ENCODE data around the gene PCSK4.
"Not testable (repeated sequence)": the region's sequence is repeated elsewhere in the genome, so short reads cannot be mapped to it uniquely, and the experiment has no call there.

PCSK4 gene

DNA sequence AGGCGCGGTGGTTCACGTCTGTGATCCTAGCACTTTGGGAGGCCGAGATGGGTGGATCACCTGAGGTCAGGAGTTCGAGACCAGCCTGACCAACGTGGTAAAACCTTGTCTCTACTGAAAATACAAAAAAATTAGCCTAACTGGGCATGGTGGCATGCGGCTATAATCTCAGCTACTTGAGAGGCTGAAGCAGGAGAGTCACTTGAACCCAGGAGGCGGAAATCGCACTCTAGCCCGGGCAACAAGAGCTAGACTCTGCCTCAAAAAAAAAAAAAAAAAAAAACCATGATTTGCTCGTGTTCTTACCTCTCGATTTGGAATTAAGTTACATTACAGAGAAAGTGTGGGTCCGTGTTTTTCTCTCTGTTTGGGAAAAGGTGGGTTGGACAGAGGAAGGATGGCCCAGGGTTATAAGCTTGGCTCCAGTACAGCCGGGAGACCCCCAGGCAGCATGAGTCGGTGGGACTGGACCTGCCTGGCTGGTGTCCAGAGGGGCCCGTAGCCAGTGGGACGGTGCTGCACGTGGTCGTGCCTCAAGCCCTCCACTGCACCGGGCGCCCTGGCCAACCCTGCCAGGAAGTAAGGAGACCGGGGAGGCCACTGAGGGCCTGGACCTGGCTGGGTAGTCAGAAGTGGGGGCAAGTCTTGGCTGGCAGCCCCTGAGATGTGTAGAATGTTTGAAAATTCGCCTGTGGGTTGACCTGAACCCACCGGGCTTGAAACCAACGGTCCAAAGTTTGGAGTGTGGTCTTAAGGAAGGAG is 48.3 kb downstream of the PCSK4 start:
- H3K36me3 Mint-ChIP-seq (ENCODE audit: low read depth) = peaks cover 32% of the 10 kb centered on the region
- H3K27ac Mint-ChIP-seq = no peak overlapping the region
- H3K4me3 Mint-ChIP-seq = no peak overlapping the region

DNA sequence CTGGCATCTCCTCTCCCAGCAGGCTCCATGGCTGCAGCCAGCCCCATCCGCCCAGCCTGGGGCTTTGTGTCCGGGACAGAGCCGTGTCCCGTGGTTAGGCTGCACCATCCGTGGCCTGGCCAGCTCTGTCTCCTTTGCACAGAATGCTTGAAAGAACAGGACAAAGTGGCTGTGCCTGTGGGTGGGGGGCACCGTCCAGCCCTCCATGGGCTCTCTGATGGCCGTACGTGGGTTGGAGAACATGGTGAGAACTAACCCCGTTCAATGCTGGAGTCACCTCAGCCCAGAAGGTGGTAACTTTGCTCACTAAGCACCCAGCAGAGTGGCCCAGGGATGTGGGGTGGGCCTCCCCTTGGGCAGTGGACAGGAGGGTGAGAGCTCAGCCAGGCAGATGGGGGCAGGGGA is 49.1 kb downstream of the PCSK4 start:
- peak overlapping the region; percentile 98 for H3K4me3 Mint-ChIP-seq
- peaks cover 18% of the 10 kb centered on the region for H3K4me1 Mint-ChIP-seq (ENCODE audit: low read depth)
- no peaks in the 10 kb centered on the region for H3K9me3 Mint-ChIP-seq
- H3K27me3 Mint-ChIP-seq (ENCODE audit: low read depth) = no peaks in the 10 kb centered on the region
- peaks cover 32% of the 10 kb centered on the region for H3K36me3 Mint-ChIP-seq (ENCODE audit: low read depth)
- no peak overlapping the region for H3K27ac Mint-ChIP-seq

More for the DNA sequence above, 48.3 kb downstream of the PCSK4 start:
- Mint-ChIP-seq H3K4me1 (ENCODE audit: low read depth) (peaks cover 18% of the 10 kb centered on the region), H3K9me3 (no peaks in the 10 kb centered on the region), H3K27me3 (ENCODE audit: low read depth) (no peaks in the 10 kb centered on the region)

DNA sequence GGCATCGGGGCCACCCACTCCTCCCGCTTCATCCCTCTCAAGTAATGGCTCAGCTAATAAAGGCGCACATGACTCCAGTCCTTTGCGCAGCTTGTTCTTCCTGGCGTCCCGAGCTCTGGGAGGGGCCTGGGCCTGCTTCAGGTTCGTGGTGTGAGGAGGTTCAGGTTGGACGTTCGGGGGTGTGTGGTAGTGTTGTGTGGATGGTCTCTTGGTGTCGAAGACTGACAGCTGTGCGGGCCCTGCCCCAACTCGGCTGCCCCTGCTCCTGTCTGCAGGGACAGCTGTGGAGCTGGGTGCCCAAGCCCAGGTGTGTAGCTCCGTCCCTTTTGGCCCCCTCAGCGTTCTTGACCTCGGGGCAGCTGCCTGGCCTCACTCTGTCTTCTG is 49.7 kb downstream of the PCSK4 start:
- H3K4me3 Mint-ChIP-seq = peak overlapping the region; percentile 98
- H3K36me3 Mint-ChIP-seq (ENCODE audit: low read depth) = peaks cover 34% of the 10 kb centered on the region
- no peaks in the 10 kb centered on the region for H3K27me3 Mint-ChIP-seq (ENCODE audit: low read depth)
- H3K4me1 Mint-ChIP-seq (ENCODE audit: low read depth) = peaks cover 18% of the 10 kb centered on the region
- no peak overlapping the region for H3K27ac Mint-ChIP-seq
- no peaks in the 10 kb centered on the region for H3K9me3 Mint-ChIP-seq

DNA sequence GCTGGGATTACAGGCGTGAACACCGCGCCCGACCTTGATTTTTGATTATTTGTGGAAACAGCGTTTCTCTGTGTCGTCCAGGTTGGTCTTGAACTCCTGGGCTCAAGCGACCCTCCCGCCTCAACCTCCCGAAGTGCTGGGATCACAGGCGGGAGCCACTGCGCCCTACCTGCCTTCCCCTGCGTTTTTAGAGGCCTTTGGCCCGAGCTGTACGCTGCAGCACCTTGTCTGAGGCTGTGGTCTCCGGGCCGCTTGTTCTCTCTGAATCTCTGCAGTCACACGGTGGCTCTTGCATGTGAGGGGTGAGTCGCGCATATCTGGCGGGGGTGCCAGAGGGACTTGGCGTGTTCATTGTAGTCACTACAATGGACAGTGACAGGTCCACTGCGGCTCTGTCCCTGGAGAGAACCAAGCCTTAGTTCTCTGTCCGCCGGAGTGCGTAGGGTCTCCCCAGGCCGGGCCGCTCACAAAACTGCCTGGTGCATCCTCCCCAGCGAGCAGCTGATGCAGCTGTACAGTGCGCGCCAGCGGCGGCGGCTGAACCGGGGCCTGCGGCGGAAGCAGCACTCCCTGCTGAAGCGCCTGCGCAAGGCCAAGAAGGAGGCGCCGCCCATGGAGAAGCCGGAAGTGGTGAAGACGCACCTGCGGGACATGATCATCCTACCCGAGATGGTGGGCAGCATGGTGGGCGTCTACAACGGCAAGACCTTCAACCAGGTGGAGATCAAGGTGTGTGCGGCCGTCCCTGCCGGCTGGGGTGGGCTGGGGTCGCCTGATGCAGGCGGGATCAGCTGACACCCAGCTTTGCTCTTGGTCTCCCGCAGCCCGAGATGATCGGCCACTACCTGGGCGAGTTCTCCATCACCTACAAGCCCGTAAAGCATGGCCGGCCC is 50.4 kb downstream of the PCSK4 start:
- Mint-ChIP-seq H3K36me3 (ENCODE audit: low read depth) (peaks cover 37% of the 10 kb centered on the region), H3K27ac (peak overlapping the region; percentile 78), H3K4me3 (peak overlapping the region; percentile 98), H3K4me1 (ENCODE audit: low read depth) (peaks cover 18% of the 10 kb centered on the region)
- not testable (repeated sequence) for H3K9me3 Mint-ChIP-seq; H3K27me3 Mint-ChIP-seq (ENCODE audit: low read depth)

DNA sequence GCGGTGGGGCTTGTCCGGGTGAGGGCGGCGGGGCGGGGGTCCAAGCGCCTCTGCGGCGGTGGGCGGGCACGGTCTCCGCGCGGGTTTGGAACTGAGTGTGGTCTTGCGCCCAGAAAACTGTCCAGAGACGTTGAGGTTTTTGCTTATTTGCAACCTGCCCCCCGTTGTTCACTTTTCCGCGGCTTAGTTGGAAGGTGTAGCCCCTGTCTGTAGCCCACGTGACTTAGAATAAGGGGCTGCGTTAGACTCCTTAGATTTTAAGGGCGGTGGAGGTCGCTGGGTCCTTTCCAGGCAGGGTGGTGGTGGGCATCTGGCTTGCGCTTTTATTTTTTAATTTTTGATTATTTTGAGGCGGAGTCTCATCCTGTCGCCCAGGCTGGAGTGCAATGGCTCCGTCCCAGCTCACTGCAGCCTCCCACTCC is 51.2 kb downstream of the PCSK4 start:
- no peaks in the 10 kb centered on the region for H3K27me3 Mint-ChIP-seq (ENCODE audit: low read depth)
- H3K9me3 Mint-ChIP-seq = no peaks in the 10 kb centered on the region
- H3K4me3 Mint-ChIP-seq = peak overlapping the region; percentile 98
- H3K27ac Mint-ChIP-seq = peak overlapping the region; percentile 78
- peaks cover 18% of the 10 kb centered on the region for H3K4me1 Mint-ChIP-seq (ENCODE audit: low read depth)
- peaks cover 37% of the 10 kb centered on the region for H3K36me3 Mint-ChIP-seq (ENCODE audit: low read depth)

DNA sequence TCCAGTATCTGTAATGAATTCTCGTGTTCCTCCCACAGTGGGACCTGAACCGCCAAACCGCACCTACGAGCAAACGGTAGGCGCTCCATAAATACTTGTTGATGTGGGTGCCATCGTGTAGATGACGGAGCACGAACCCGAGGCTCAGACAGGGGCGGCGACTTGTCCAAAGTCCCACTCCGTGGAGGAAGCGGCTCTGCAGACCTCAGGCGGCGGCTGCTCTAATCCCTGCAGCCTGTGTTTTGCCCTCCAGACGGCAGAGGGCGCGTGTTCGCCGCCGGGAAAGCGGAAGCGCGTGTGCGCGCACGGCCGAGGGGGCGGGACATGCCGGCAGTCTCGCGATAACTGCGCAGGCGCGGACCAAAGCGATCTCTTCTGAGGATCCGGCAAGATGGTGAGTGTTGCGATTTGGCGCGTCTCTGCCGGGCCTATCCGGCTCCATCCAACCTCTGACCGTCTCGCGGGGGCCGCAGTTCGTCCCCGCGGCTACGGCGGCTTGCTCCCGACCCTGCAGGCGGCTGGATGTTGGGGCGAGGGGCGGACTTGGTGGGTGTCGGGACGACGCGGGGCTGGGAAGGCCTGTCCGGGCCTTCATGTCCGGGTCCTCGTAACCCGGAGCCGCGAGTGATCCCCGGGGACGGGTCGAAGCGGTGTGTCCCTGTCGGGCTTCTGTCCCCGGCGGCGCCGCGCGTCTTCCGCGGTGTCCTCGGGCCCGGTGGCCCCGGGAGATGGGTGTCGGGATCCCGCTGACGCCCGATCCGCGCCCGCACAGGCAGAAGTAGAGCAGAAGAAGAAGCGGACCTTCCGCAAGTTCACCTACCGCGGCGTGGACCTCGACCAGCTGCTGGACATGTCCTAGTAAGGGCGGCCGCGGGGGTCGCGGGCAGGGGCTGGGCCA is 51.9 kb downstream of the PCSK4 start, which contains the start of gene RPS15:
TSS of gene RPS15 (plus strand) at position 362 of the 898 bp plus-strand sequence. CDS start at position 392, 30 bp downstream.
- Mint-ChIP-seq H3K9me3 (no peaks in the 10 kb centered on the region), H3K36me3 (ENCODE audit: low read depth) (peaks cover 37% of the 10 kb centered on the region), H3K4me1 (ENCODE audit: low read depth) (peaks cover 18% of the 10 kb centered on the region), H3K4me3 (peak within 1 kb of the TSS; percentile 98), H3K27ac (peak within 1 kb of the TSS; percentile 98), H3K27me3 (ENCODE audit: low read depth) (no peaks in the 10 kb centered on the region)

DNA sequence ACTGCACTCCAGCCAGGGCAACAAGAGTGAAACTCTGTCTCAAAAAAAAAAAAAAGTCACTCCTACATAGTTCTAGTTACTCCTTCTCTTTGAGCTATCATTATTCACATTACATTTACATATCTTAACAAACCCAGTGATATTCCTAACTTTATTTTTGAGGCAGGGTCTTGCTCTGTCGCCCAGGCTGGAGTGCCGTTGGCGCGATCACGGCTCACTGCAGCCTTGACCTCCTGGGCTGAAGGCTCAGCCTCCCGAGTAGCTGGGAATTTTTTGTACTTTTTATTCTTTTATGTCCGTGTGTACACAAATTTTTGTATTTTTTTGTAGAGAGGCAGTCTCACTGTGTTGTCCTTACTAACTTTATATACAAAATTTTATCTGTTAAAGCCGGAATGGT is 52.5 kb downstream of the PCSK4 start:
- H3K9me3 Mint-ChIP-seq = no peaks in the 10 kb centered on the region
- no peak overlapping the region for H3K4me3 Mint-ChIP-seq
- peaks cover 36% of the 10 kb centered on the region for H3K36me3 Mint-ChIP-seq (ENCODE audit: low read depth)
- peaks cover 16% of the 10 kb centered on the region for H3K4me1 Mint-ChIP-seq (ENCODE audit: low read depth)
- H3K27me3 Mint-ChIP-seq (ENCODE audit: low read depth) = no peaks in the 10 kb centered on the region
- peak overlapping the region; percentile 98 for H3K27ac Mint-ChIP-seq

DNA sequence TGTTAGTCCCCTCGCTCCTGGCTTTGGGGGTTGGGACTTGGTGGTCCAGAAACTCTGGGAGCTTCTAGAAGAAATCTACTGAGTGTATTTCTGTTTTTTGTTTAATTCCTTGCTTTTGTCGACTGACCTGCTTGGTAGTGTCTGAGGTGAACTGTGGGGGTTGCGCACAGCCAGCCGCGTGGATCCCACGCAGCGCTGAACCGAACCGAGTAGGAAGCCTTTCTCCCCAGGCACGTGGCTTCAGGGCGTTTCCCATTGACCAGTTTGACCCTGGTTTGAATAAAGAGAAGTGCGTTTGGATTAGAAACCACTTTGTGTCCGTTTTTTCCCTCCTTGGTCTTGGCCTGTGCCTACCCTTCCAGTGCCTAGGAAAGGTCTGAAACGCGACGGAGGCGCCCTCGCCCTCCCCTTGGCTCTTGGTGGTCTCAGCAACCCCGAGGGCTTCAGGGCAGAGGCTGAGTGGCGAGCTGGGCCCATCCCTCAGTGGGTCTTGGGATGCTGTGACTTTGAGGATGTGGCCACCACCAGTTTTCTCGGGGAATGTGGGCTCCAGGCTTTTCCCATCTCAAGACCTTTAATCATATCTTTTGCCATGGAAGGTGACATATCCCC is 54.7 kb downstream of the PCSK4 start:
- H3K27me3 Mint-ChIP-seq (ENCODE audit: low read depth) = no peaks in the 10 kb centered on the region
- H3K4me3 Mint-ChIP-seq = no peak overlapping the region
- H3K36me3 Mint-ChIP-seq (ENCODE audit: low read depth) = peaks cover 25% of the 10 kb centered on the region
- no peaks in the 10 kb centered on the region for H3K9me3 Mint-ChIP-seq
- peak overlapping the region; percentile 49 for H3K27ac Mint-ChIP-seq
- H3K4me1 Mint-ChIP-seq (ENCODE audit: low read depth) = peaks cover 12% of the 10 kb centered on the region

DNA sequence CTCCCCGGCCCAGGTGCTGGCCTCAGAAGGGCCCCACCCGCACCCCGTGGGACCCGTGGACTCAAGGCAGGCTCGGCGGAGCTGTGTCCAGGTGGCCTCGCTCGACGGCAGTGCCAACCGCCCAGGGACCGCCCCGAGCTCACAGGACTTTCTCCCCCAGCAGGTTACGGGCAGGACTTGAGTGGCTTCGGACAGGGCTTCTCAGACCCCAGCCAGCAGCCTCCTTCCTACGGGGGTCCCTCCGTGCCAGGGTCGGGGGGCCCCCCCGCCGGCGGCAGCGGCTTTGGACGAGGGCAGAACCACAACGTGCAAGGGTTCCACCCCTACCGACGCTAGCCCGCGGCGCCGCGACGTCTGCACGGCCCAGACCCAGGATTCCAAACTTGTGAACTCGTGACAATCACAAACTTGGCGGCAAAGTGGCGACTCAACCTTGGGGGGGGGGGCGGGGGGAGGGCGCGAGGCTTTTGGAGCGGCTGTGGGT is 55.5 kb downstream of the PCSK4 start:
- H3K27me3 Mint-ChIP-seq (ENCODE audit: low read depth) = no peaks in the 10 kb centered on the region
- peaks cover 9% of the 10 kb centered on the region for H3K4me1 Mint-ChIP-seq (ENCODE audit: low read depth)
- no peak overlapping the region for H3K4me3 Mint-ChIP-seq
- H3K27ac Mint-ChIP-seq = no peak overlapping the region
- H3K36me3 Mint-ChIP-seq (ENCODE audit: low read depth) = peaks cover 16% of the 10 kb centered on the region
- H3K9me3 Mint-ChIP-seq = no peaks in the 10 kb centered on the region

DNA sequence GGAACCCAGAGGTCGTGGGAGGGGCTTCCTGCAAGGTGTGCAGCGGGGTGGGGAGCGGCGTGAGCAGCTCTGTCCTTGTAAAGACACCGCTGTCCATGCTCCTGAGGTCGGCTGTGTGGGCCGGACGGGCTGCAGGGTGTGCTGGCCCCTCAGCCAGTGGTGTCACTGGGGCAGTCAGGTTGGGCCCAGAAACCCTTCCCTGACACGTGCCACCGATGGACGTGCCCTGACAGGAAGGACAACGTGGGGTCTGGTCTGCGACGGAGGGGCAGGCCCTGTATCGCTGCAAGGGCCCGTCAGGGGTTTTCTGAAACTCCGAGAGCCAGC is 56.1 kb downstream of the PCSK4 start:
- H3K4me1 Mint-ChIP-seq (ENCODE audit: low read depth) = peaks cover 6% of the 10 kb centered on the region
- no peak overlapping the region for H3K4me3 Mint-ChIP-seq
- no peak overlapping the region for H3K27ac Mint-ChIP-seq
- H3K36me3 Mint-ChIP-seq (ENCODE audit: low read depth) = peaks cover 15% of the 10 kb centered on the region
- no peaks in the 10 kb centered on the region for H3K27me3 Mint-ChIP-seq (ENCODE audit: low read depth)
- H3K9me3 Mint-ChIP-seq = no peaks in the 10 kb centered on the region

DNA sequence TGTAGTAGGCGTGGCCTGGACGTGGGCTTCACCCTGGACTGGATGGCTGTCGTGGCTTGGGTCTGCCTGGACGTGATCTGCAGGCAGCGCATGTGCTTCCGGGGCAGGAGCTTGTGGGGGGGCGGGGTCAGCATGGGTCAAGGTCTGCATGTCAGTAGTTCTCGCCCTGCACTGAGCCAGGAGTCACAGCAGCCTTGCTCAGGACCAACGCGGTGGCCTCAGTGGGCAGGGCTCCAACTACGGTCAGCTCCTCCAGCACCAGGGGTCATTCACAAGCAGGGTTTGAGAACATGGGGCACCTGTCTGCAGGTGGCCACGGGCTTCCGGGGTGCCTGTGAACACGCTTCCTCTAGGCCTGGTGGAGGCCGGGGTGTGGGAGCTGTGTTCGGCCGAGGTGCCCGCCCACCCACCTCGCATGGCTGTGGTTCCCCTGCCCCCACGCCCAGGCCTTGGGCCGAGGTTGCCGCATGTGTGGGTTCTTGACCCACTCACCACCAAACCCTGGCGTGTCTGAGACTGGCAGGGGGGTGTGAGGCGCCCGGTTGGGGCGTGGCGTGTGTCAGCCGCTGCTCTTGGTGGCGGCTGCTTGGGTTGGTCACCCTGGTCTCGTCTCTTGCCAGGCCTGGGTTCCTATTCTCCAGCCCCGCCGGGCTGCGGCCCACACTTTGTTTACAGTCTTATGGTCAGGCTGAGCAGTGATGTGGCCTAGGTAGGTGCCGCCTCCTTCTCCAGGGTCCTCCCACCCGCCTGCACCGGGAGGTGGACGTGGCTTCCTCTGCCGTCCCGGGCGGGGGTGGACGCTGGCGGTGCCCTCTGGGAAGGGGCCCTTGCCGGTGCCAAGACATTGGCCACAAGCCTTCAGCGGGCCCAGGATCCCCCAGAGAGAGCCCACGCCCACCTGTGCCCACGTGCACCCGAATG is 56.8 kb downstream of the PCSK4 start:
- Mint-ChIP-seq H3K4me3 (no peak overlapping the region), H3K4me1 (ENCODE audit: low read depth) (peaks cover 6% of the 10 kb centered on the region), H3K36me3 (ENCODE audit: low read depth) (peaks cover 15% of the 10 kb centered on the region), H3K27me3 (ENCODE audit: low read depth) (no peaks in the 10 kb centered on the region), H3K27ac (no peak overlapping the region), H3K9me3 (no peaks in the 10 kb centered on the region)

DNA sequence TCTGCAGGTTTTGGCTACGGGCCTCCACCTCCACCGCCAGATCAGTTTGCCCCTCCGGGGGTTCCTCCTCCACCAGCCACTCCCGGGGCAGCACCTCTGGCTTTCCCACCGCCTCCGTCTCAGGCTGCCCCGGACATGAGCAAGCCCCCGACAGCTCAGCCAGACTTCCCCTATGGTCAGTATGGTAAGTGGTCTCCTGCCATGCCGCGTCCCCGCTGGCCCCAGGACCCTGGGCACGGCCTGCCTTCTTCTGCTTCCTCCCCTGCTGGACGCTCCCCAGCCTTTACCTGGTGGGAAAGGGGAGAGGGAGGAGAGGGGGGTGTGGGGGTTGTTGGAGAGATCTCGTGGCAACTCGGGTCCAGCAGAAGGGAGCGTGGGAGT is 57.7 kb downstream of the PCSK4 start:
- Mint-ChIP-seq H3K36me3 (ENCODE audit: low read depth) (peaks cover 14% of the 10 kb centered on the region), H3K4me1 (ENCODE audit: low read depth) (no peaks in the 10 kb centered on the region), H3K4me3 (no peak overlapping the region), H3K9me3 (no peaks in the 10 kb centered on the region), H3K27ac (no peak overlapping the region), H3K27me3 (ENCODE audit: low read depth) (no peaks in the 10 kb centered on the region)

Data from T-helper 1 cell treated with Interleukin-12 subunit alpha and Interleukin-12 subunit beta and Interleukin-4 antibody, amounts not matched to agents 30 μg/mL and 1 μg/mL, for 36 hours (primary cell).